MCF 10A (cell line): ENCODE measurements around the gene BNIP3. TPM values are rescaled to one million over a fixed set of nuclear protein-coding genes. Genes with fewer than 3 reads are reported as not detected.

Experiments used
- BruUV-seq: library from RNA; stranded (reverse); fragments of 400-500 nt; replicated peaks from 2 replicates; lab custom pipeline; 2021; lab: Mats Ljungman, UMichigan
- CTCF ChIA-PET: fragments of 300-600 bp; sonication (Branson Sonifier 250); formaldehyde crosslinking; extraction: SDS; loops from one replicate; lab custom pipeline; 2021; ENCODE audit warnings: antibody characterized with exemption, inconsistent platforms; lab: Yijun Ruan, JAX
- POLR2A ChIA-PET: fragments of 300-600, 350-650 bp; sonication (Branson Sonifier 250); formaldehyde crosslinking; extraction: SDS; loops from one replicate; lab custom pipeline; 2020; ENCODE audit warnings: antibody characterized with exemption, inconsistent platforms; lab: Yijun Ruan, JAX
- DNase-seq: peaks from one replicate; pipeline ENCODE4 v3.0.0-alpha.2; 2018; ENCODE audit not compliant: unreplicated experiment
- H3K27ac Mint-ChIP-seq: one replicate; pipeline ENCODE4 v1.8.0; 2022; ENCODE audit warnings: mild to moderate bottlenecking, low read depth, mixed read lengths; ENCODE audit not compliant: unreplicated experiment
- H3K27me3 Mint-ChIP-seq: one replicate; pipeline ENCODE4 v1.8.0; 2022; ENCODE audit warnings: mixed read lengths; ENCODE audit not compliant: insufficient read depth, unreplicated experiment
- H3K36me3 Mint-ChIP-seq: one replicate; pipeline ENCODE4 v1.8.0; 2022; ENCODE audit warnings: mild to moderate bottlenecking, moderate library complexity, mixed read lengths; ENCODE audit not compliant: insufficient read depth, unreplicated experiment
- H3K4me1 Mint-ChIP-seq: one replicate; pipeline ENCODE4 v1.8.0; 2022; ENCODE audit warnings: mixed read lengths; ENCODE audit not compliant: insufficient read depth, unreplicated experiment
- H3K4me3 Mint-ChIP-seq: one replicate; pipeline ENCODE4 v1.8.0; 2022; ENCODE audit warnings: mild to moderate bottlenecking, moderate library complexity, mixed read lengths; ENCODE audit not compliant: unreplicated experiment
- H3K9me3 Mint-ChIP-seq: one replicate; pipeline ENCODE4 v1.8.0; 2022; ENCODE audit warnings: mixed read lengths; ENCODE audit not compliant: unreplicated experiment
- CTCF ChIP-seq: fragments of 200-600 bp; IDR thresholded peaks from one replicate; pipeline ENCODE4 v1.8.0; 2022; ENCODE audit warnings: antibody characterized with exemption, mild to moderate bottlenecking; ENCODE audit not compliant: unreplicated experiment
- intact Hi-C: fragments of 100-400 bp; cut with micrococcal nuclease; formaldehyde crosslinking; loops from 2 replicates; pipeline ENCODE4 v1.14.1; 2022
- total RNA-seq: library from RNA; stranded (reverse); gene quantifications from 2 replicates; pipeline ENCODE4 v1.2.3, GENCODE V29; 2022

Gene BNIP3
- total RNA-seq, 1 experiment from 2014 or later: 47.0 TPM

- no peaks in the 10 kb centered on the region for H3K9me3 Mint-ChIP-seq
- H3K27me3 Mint-ChIP-seq: no peaks in the 10 kb centered on the region
- CTCF ChIA-PET: interaction anchor here (0.5 kb wide), 1 partner anchor 59 kb away, joined by 3 read pairs; no protein-coding TSS in a partner anchor
- H3K27ac Mint-ChIP-seq: no peak overlapping the region
- H3K4me3 Mint-ChIP-seq: no peak overlapping the region
- no TSS peak for BruUV-seq
- DNase-seq: no peak
- H3K36me3 Mint-ChIP-seq: peaks cover 57% of the 10 kb centered on the region
- POLR2A ChIA-PET: interaction anchor here (0.5 kb wide), 1 partner anchor 26 kb away, joined by 3 read pairs; no protein-coding TSS in a partner anchor
- intact Hi-C loops: no loop called here
- no peaks in the 10 kb centered on the region for H3K4me1 Mint-ChIP-seq
- TF ChIP-seq CTCF: no peak
These were observed 17.9 kb downstream of the BNIP3 start for GRCh38 chr10:131963811-131964210.

GRCh38 chr10:131963350-131963749 lies 18.4 kb downstream of the BNIP3 start:
- DNase-seq: no peak
- POLR2A ChIA-PET: no interaction called here
- CTCF ChIA-PET: no interaction called here
- no peaks in the 10 kb centered on the region for H3K4me1 Mint-ChIP-seq
- no peak for TF ChIP-seq CTCF
- H3K36me3 Mint-ChIP-seq: peaks cover 57% of the 10 kb centered on the region
- H3K9me3 Mint-ChIP-seq: no peaks in the 10 kb centered on the region
- intact Hi-C loops: no loop called here
- H3K27me3 Mint-ChIP-seq: no peaks in the 10 kb centered on the region
- no peak overlapping the region for H3K4me3 Mint-ChIP-seq
- BruUV-seq: no TSS peak
- no peak overlapping the region for H3K27ac Mint-ChIP-seq

- Mint-ChIP-seq H3K4me1 (no peaks in the 10 kb centered on the region), H3K36me3 (peaks cover 61% of the 10 kb centered on the region), H3K27ac (peak overlapping the region; percentile 16), H3K27me3 (no peaks in the 10 kb centered on the region), H3K4me3 (no peak overlapping the region), H3K9me3 (no peaks in the 10 kb centered on the region)
- no peak for TF ChIP-seq CTCF
- no peak for DNase-seq
- BruUV-seq: no TSS peak
- ChIA-PET CTCF (interaction anchor here (0.6 to 1.2 kb wide), 3 partner anchors 10 to 890 kb away, joined by 3 to 4 read pairs (median 3); no protein-coding TSS in a partner anchor), POLR2A (no interaction called here)
- intact Hi-C loops: no loop called here
These were observed 19.7 kb downstream of the BNIP3 start for GRCh38 chr10:131961777-131962662.

GRCh38 chr10:131961047-131961776 lies 20.5 kb downstream of the BNIP3 start:
- Mint-ChIP-seq H3K4me3 (no peak overlapping the region), H3K27ac (no peak overlapping the region), H3K9me3 (no peaks in the 10 kb centered on the region), H3K27me3 (no peaks in the 10 kb centered on the region), H3K4me1 (no peaks in the 10 kb centered on the region), H3K36me3 (peaks cover 61% of the 10 kb centered on the region)
- POLR2A ChIA-PET: no interaction called here
- BruUV-seq: no TSS peak
- DNase-seq: no peak
- intact Hi-C loops: no loop called here
- TF ChIP-seq CTCF: no peak
- CTCF ChIA-PET: interaction anchor here (0.6 to 1.2 kb wide), 6 partner anchors 11 to 889 kb away, joined by 3 to 4 read pairs (median 4); no protein-coding TSS in a partner anchor
